A549 (cell line): ENCODE results near the gene UBE2S. TPM values are rescaled to one million over a fixed set of nuclear protein-coding genes. Genes with fewer than 3 reads are reported as not detected.
A peak's percentile ranks its signal among the peaks of the same experiment; 100 is the strongest.

Experiments
- ATAC-seq, 2 experiments: fragments of 200-7000 bp in 1 of 2; fragments of >200 bp in 1 of 2; cut with Nextera tagmentation in 1 of 2; cut with Tn5 transposase in 1 of 2; 3 replicates each; pipeline versions ENCODE4 v1.8.0 to v1.9.1; 2018 to 2020; ENCODE audit warnings: mild to moderate bottlenecking in 1 of 2, moderate library complexity in 1 of 2
- CTCF ChIA-PET: fragments of 300-600 bp; sonication (Branson Sonifier 250); formaldehyde crosslinking; extraction: SDS; loops from one replicate; lab custom pipeline; 2021; ENCODE audit warnings: antibody characterized with exemption, inconsistent platforms; lab: Yijun Ruan, JAX
- POLR2A ChIA-PET: fragments of 350-600 bp; formaldehyde crosslinking; extraction: SDS; loops from one replicate; lab custom pipeline; 2021; ENCODE audit warnings: antibody characterized with exemption, inconsistent platforms; lab: Yijun Ruan, JAX
- DNase-seq, 2 experiments: peaks; one replicate each; pipeline versions ENCODE4 v3.0.0 to v3.0.0-alpha.2; 2011 to 2016; ENCODE audit warnings: low read depth in 1 of 2, low spot score in 1 of 2
- FAIRE-seq: peaks from 2 replicates; lab custom pipeline; 2011; peaks lifted over from hg19 to GRCh38; lab: Jason Lieb, UNC
- H3K27ac ChIP-seq, 2 experiments: fragments of >200 bp; sonication (Bioruptor Twin); formaldehyde crosslinking; 3 replicates each; pipeline ENCODE4 v1.5.1; 2016 to 2017
- H3K4me1 ChIP-seq: fragments of >200 bp; sonication (Bioruptor Twin); formaldehyde crosslinking; 3 replicates; pipeline ENCODE4 v1.6.1; 2016
- H3K4me2 ChIP-seq: fragments of >200 bp; sonication (Bioruptor Twin); formaldehyde crosslinking; 3 replicates; pipeline ENCODE4 v1.6.1; 2016
- H3K4me3 ChIP-seq: fragments of >200 bp; sonication (Bioruptor Twin); formaldehyde crosslinking; 3 replicates; pipeline ENCODE4 v1.5.1; 2016
- H3K9me3 ChIP-seq: fragments of >200 bp; sonication (Bioruptor Twin); formaldehyde crosslinking; 3 replicates; pipeline ENCODE4 v1.6.1; 2016
- FOSL2 ChIP-seq, 2 experiments: fragments of 450-650 bp in 1 of 2; fragments of >200 bp in 1 of 2; sonication (Bioruptor Twin) in 1 of 2; formaldehyde crosslinking; IDR thresholded peaks; 2 replicates each; pipeline versions ENCODE4 v1.5.0 to v1.6.1; 2016 to 2020; ENCODE audit warnings: mild to moderate bottlenecking in 1 of 2, moderate library complexity in 1 of 2
- HDAC2 ChIP-seq: fragments of 200-600 bp; sonication (generic); IDR thresholded peaks from 2 replicates; pipeline ENCODE4 v1.6.1; 2016
- HOXA7 ChIP-seq: fragments of 250-450 bp; sonication (Bioruptor Pico); IDR thresholded peaks from 2 replicates; pipeline ENCODE4 v1.5.0; 2020; ENCODE audit warnings: mild to moderate bottlenecking, moderate library complexity
- HOXB5 ChIP-seq: fragments of 250-450 bp; sonication (Bioruptor Pico); IDR thresholded peaks from 2 replicates; pipeline ENCODE4 v1.5.0; 2020; ENCODE audit warnings: mild to moderate bottlenecking, moderate library complexity
- JUN ChIP-seq, 2 experiments: fragments of >200 bp; sonication (Bioruptor Twin); formaldehyde crosslinking; IDR thresholded peaks; 2 replicates in 1 of 2; 3 replicates in 1 of 2; pipeline ENCODE4 v1.6.1; 2016 to 2017
- PHF8 ChIP-seq: fragments of 200-600 bp; sonication (generic); IDR thresholded peaks from 2 replicates; pipeline ENCODE4 v1.6.1; 2016; ENCODE audit warnings: low read depth, mild to moderate bottlenecking, antibody characterized with exemption, moderate library complexity, borderline replicate concordance
- POLR2A ChIP-seq: IDR thresholded peaks from 2 replicates; pipeline ENCODE4 v1.6.1; 2012; ENCODE audit warnings: mild to moderate bottlenecking, low read length
- RAD21 ChIP-seq, 2 experiments: fragments of >200 bp in 1 of 2; sonication (Bioruptor Twin) in 1 of 2; formaldehyde crosslinking in 1 of 2; IDR thresholded peaks in 1 of 2; conservative IDR thresholded peaks in 1 of 2; 2 replicates in 1 of 2; 3 replicates in 1 of 2; pipeline ENCODE4 v1.6.1; 2012 to 2018; ENCODE audit warnings: inconsistent platforms in 1 of 2
- RNF2 ChIP-seq: fragments of 200-600 bp; sonication (generic); IDR thresholded peaks from 2 replicates; pipeline ENCODE4 v1.6.1; 2016; ENCODE audit warnings: low read depth, mild to moderate bottlenecking, antibody characterized with exemption, moderate library complexity, borderline replicate concordance
- SMC3 ChIP-seq: fragments of >200 bp; sonication (Bioruptor Twin); formaldehyde crosslinking; IDR thresholded peaks from 3 replicates; pipeline ENCODE4 v1.6.1; 2018; ENCODE audit warnings: inconsistent platforms
- WGBS: methylation state at CpG from one replicate; pipeline ENCODE4 v1.1.6; 2017; ENCODE audit errors: missing lambda C conversion rate; 5-methylcytosine and 5-hydroxymethylcytosine counted together
- polyA plus RNA-seq, 4 experiments: library from polyadenylated mRNA; depleted of rRNA in 3 of 4; stranded (reverse); fragments of >200 nt; fragmentation: RNase III in 1 of 4; extraction: RNeasy Plus Mini Kit Qiagen cat#74134 plus additional on column Dnase treatment in 1 of 4; gene quantifications; 2 replicates in 3 of 4; 3 replicates in 1 of 4; pipeline ENCODE4 v1.2.3, GENCODE V29; 2011 to 2017
- TF ChIP-seq, protein P1 (sequence below): fragments of >200 bp; sonication (Bioruptor Twin); formaldehyde crosslinking; IDR thresholded peaks from 2 replicates; pipeline ENCODE4 v1.6.1; 2016
- TF ChIP-seq, protein P2 (sequence below): fragments of >200 bp; sonication (Bioruptor Twin); formaldehyde crosslinking; IDR thresholded peaks from 3 replicates; pipeline ENCODE4 v1.6.1; 2016
- TF ChIP-seq, protein P3 (sequence below): IDR thresholded peaks from 2 replicates; pipeline ENCODE4 v1.6.1; 2012
- TF ChIP-seq, protein P4 (sequence below): fragments of >200 bp; sonication (Bioruptor Twin); formaldehyde crosslinking; IDR thresholded peaks from 3 replicates; pipeline ENCODE4 v1.5.1; 2016
- TF ChIP-seq, protein P5 (sequence below): IDR thresholded peaks from 2 replicates; pipeline ENCODE4 v1.6.1; 2012; ENCODE audit warnings: low read depth, borderline replicate concordance

UBE2S gene
- polyA plus RNA-seq, 2 of the 4 experiments (the other 2 are of a cell fraction) = 139 to 295 TPM

DNA sequence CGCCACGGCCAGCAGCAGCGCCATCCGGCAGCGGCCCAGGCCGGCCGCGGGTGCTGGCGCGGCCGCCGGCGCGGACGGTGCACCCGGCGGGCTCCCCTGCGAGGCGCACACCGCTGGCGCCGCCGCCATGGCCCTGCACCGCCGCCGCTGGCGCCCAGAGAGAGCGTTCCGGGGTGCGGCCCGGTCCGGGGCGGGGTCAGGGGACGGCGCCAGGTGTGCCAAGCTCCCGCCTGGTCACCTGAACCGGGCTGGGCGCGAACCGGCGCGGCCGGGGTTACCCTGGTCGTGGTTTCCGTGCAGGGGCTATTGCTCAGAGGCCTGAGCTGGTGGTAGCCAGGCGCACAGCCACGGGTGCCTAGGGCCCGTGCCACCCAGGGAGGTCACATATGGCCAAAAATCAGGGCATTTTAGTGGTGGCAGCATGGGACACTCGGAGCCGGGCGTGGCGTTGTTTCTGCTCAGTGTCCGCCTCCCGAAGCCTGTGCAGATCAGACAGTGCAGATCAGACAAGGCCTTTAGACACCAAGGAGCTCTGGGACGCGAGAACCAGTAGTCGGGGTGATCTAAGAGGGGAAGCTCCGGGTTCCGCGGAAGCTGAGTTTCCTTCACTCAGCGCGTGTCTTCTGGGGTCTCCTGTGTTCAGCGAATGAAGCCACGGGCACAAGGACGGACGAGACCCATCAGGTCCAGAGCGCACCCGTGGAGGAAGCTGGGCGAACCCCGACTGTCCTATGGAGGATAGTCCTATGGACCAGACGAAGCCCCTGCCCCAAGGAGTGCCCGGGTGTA, 23.3 kb downstream of the UBE2S start, which contains the start of gene TMEM238:
Gene TMEM238, minus strand, starts transcription at position 162 of the 789 bp plus-strand sequence. Its CDS starts 33 bp downstream, at position 129.
- Histone ChIP-seq H3K9me3 (peaks cover 6% of the 10 kb centered on the region; the same call in 2 of the 3 replicates), H3K27ac (peak within 1 kb of the TSS; percentile 89 to 99), H3K4me2 (peak within 1 kb of the TSS; percentile 92), H3K4me3 (peak within 1 kb of the TSS; percentile 89), H3K4me1 (peaks cover 40% of the 10 kb centered on the region)
- POLR2A ChIA-PET = interaction anchor here (0.8 to 4.5 kb wide), 19 partner anchors 9 to 243 kb away, joined by 3 to 47 read pairs (median 5); partner anchors contain the start of genes BRSK1, HSPBP1, IL11 and KMT5C
- CTCF ChIA-PET = interaction anchor here (0.6 to 3.2 kb wide), 50 partner anchors 9 to 248 kb away, joined by 3 to 62 read pairs (median 6); partner anchors contain the start of genes DNAAF3, GARIN5B, HSPBP1 and IL11
- TF ChIP-seq HOXB5 = no peak
- TF ChIP-seq, protein P1, sequence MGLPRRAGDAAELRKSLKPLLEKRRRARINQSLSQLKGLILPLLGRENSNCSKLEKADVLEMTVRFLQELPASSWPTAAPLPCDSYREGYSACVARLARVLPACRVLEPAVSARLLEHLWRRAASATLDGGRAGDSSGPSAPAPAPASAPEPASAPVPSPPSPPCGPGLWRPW = no peak
- TF ChIP-seq POLR2A = peak; percentile 25
- TF ChIP-seq JUN (IDR thresholded peaks at IDR 0.05) = peak; percentile 30 to 47; a peak in 3 of 5 replicates
- TF ChIP-seq, protein P2, sequence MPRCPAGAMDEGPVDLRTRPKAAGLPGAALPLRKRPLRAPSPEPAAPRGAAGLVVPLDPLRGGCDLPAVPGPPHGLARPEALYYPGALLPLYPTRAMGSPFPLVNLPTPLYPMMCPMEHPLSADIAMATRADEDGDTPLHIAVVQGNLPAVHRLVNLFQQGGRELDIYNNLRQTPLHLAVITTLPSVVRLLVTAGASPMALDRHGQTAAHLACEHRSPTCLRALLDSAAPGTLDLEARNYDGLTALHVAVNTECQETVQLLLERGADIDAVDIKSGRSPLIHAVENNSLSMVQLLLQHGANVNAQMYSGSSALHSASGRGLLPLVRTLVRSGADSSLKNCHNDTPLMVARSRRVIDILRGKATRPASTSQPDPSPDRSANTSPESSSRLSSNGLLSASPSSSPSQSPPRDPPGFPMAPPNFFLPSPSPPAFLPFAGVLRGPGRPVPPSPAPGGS = 0 out of 3 replicates have a peak, but pooled peaks have one; percentile 65
- 0 out of 2 replicates have a peak, but pooled peaks have one; percentile 18 for TF ChIP-seq RNF2
- no peak for DNase-seq
- WGBS = 43% methylated on average over 38 of the region's 72 CpGs
- peak; percentile 1 to 32; a peak in 4 of 6 replicates for ATAC-seq
- FAIRE-seq = no peak

DNA sequence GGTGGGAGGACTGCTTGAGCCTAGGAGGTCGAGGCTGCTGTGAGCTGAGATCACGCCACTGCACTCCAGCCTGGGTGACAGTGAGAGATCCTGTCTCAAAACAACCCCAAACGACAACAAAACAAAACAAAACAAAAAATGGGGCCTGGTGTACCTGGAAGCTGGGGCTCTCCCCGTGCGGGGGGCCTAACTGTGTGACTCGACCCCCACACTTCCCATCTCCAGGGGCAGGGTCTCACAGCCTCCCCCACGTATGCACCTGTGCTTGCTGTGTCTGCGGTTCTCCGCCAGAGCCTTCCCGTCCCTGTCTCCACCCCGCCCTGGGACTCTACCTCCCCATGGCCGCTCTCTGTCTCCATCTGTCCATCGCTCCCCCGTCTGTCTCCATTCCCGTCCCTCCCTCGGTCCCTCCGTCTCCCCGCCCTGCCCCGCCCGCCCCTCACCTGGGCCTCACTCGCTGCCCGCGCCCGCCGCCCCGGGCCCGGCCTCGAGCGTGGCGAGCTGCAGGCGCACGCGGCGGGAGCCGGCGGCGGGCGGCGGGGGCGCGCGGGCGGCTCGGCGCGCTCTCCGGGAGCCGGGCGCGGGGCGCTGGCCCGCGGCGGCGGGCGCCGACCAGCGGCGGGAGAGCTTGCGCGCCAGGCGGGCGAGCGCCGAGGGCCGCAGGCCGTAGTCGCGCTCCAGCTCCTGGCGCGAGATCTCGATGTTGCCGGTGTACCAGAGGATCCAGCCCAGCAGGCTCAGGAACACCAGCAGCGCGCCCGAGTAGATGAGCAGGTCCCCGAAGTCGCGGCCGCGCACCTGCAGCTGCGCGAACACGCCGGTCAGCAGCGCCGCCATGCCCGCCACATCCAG, 24.1 kb downstream of the UBE2S start:
- DNase-seq (peak; percentile 72 to 82), FAIRE-seq (no peak), ATAC-seq (peak; percentile 12 to 59)
- 38% methylated on average over 14 of the region's 88 CpGs for WGBS
- Histone ChIP-seq H3K4me1 (peaks cover 40% of the 10 kb centered on the region), H3K9me3 (peaks cover 6% of the 10 kb centered on the region; the same call in 2 of the 3 replicates), H3K4me2 (peak overlapping the region; percentile 92), H3K4me3 (peak overlapping the region; percentile 89), H3K27ac (peak overlapping the region; percentile 89 to 99)
- TF ChIP-seq RAD21 (conservative IDR thresholded peaks at IDR 0.05 in 1 of 2, IDR thresholded peaks at IDR 0.05 in 1 of 2) (peak; percentile 10 to 46; a peak in 3 of 5 replicates), HDAC2 (no peak), FOSL2 (IDR thresholded peaks at IDR 0.05) (no peak), FOSL2 (CRISPR knock-in tag; IDR thresholded peaks at IDR 0.05) (no peak), SMC3 (peak; percentile 26; the same call in 2 of the 3 replicates), JUN (IDR thresholded peaks at IDR 0.05) (peak; percentile 58 to 78; a peak in 2 of 5 replicates), PHF8 (no peak), HOXA7 (CRISPR knock-in tag) (0 out of 2 replicates have a peak, but pooled peaks have one; percentile 37)
- TF ChIP-seq, protein P3, sequence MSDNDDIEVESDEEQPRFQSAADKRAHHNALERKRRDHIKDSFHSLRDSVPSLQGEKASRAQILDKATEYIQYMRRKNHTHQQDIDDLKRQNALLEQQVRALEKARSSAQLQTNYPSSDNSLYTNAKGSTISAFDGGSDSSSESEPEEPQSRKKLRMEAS = peak; percentile 52
- TF ChIP-seq, protein P4, sequence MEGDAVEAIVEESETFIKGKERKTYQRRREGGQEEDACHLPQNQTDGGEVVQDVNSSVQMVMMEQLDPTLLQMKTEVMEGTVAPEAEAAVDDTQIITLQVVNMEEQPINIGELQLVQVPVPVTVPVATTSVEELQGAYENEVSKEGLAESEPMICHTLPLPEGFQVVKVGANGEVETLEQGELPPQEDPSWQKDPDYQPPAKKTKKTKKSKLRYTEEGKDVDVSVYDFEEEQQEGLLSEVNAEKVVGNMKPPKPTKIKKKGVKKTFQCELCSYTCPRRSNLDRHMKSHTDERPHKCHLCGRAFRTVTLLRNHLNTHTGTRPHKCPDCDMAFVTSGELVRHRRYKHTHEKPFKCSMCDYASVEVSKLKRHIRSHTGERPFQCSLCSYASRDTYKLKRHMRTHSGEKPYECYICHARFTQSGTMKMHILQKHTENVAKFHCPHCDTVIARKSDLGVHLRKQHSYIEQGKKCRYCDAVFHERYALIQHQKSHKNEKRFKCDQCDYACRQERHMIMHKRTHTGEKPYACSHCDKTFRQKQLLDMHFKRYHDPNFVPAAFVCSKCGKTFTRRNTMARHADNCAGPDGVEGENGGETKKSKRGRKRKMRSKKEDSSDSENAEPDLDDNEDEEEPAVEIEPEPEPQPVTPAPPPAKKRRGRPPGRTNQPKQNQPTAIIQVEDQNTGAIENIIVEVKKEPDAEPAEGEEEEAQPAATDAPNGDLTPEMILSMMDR = peak; percentile 64
- TF ChIP-seq, protein P5, sequence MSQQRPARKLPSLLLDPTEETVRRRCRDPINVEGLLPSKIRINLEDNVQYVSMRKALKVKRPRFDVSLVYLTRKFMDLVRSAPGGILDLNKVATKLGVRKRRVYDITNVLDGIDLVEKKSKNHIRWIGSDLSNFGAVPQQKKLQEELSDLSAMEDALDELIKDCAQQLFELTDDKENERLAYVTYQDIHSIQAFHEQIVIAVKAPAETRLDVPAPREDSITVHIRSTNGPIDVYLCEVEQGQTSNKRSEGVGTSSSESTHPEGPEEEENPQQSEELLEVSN = peak; percentile 45; the same call in 1 of the 2 replicates
- POLR2A ChIA-PET = interaction anchor here (0.6 to 4.5 kb wide), 23 partner anchors 8 to 242 kb away, joined by 3 to 47 read pairs (median 4); partner anchors contain the start of genes BRSK1, HSPBP1, IL11 and KMT5C
- CTCF ChIA-PET = interaction anchor here (0.6 to 3.2 kb wide), 54 partner anchors 8 to 248 kb away, joined by 3 to 62 read pairs (median 6); partner anchors contain the start of genes DNAAF3, GARIN5B, HSPBP1 and IL11
